Hepatic stellate cell (primary cell): Measurements from ENCODE around the gene SZT2.

Experiments used
- DNase-seq: peaks from one replicate; pipeline ENCODE4 v3.0.0; 2011; ENCODE audit warnings: low spot score

The SZT2 gene

GRCh38 chr1:43389326-43390313 lies at the start of gene SZT2, which contains the start of gene MED8:
TSS of gene SZT2 (plus strand) at chr1:43389899. CDS start at chr1:43389969, 70 bp downstream.
TSS of gene MED8 (minus strand) at chr1:43389800. CDS start at chr1:43389764, 36 bp downstream.
- DNase-seq: peak; percentile 97

GRCh38 chr1:43340559-43340958 lies 49.1 kb upstream of the SZT2 start:
- no peak for DNase-seq

GRCh38 chr1:43344267-43344850 lies 45.3 kb upstream of the SZT2 start:
- no peak for DNase-seq

- DNase-seq: peak; percentile 46
These were observed 44.6 kb upstream of the SZT2 start for GRCh38 chr1:43345120-43345519.

GRCh38 chr1:43346636-43347035 lies 43.1 kb upstream of the SZT2 start:
- DNase-seq: no peak

GRCh38 chr1:43348343-43348808 lies 41.3 kb upstream of the SZT2 start:
- no peak for DNase-seq

GRCh38 chr1:43348809-43349593 lies 40.7 kb upstream of the SZT2 start:
- peak; percentile 58 for DNase-seq

GRCh38 chr1:43349594-43350306 lies 39.9 kb upstream of the SZT2 start:
- peak; percentile 58 for DNase-seq

GRCh38 chr1:43350976-43351375 lies 38.7 kb upstream of the SZT2 start:
- no peak for DNase-seq

GRCh38 chr1:43351421-43352350 lies 38.0 kb upstream of the SZT2 start:
- DNase-seq: no peak

- no peak for DNase-seq
These were observed 37.4 kb upstream of the SZT2 start for GRCh38 chr1:43352351-43352705.

GRCh38 chr1:43352881-43353280 lies 36.8 kb upstream of the SZT2 start:
- no peak for DNase-seq

GRCh38 chr1:43354471-43354870 lies 35.2 kb upstream of the SZT2 start:
- no peak for DNase-seq

GRCh38 chr1:43354936-43355335 lies 34.8 kb upstream of the SZT2 start:
- DNase-seq: no peak

GRCh38 chr1:43357251-43357650 lies 32.4 kb upstream of the SZT2 start:
- no peak for DNase-seq

- peak; percentile 49 for DNase-seq
These were observed 31.5 kb upstream of the SZT2 start for GRCh38 chr1:43358121-43358745.

- peak; percentile 98 for DNase-seq
These were observed 30.7 kb upstream of the SZT2 start, which contains the start of gene CDC20 for GRCh38 chr1:43358746-43359693. TSS of gene CDC20 (plus strand) at chr1:43358981. CDS start at chr1:43359216, 235 bp downstream.

- no peak for DNase-seq
These were observed 30.0 kb upstream of the SZT2 start for GRCh38 chr1:43359696-43360095.

- DNase-seq: no peak
These were observed 29.1 kb upstream of the SZT2 start for GRCh38 chr1:43360616-43361015.
